H9 (cell line): ENCODE measurements around the gene ABCG4. TPM values are rescaled to one million over a fixed set of nuclear protein-coding genes. Genes with fewer than 3 reads are reported as not detected.

Source experiments
- DNase-seq: peaks from one replicate; pipeline ENCODE4 v3.0.0-alpha.2; 2017
- H2AFZ ChIP-seq: one replicate; pipeline ENCODE4 v1.6.1; 2013; ENCODE audit warnings: mild to moderate bottlenecking, low read length, control low read depth, moderate library complexity
- H2AK5ac ChIP-seq: 2 replicates; pipeline ENCODE4 v1.6.1; 2013; ENCODE audit warnings: low read length, control low read depth, mixed read lengths; ENCODE audit not compliant: insufficient read length
- H2BK120ac ChIP-seq: one replicate; pipeline ENCODE4 v1.6.1; 2013; ENCODE audit warnings: low read depth, mild to moderate bottlenecking, low read length, control low read depth, inconsistent platforms; ENCODE audit not compliant: poor library complexity, severe bottlenecking
- H2BK12ac ChIP-seq: 2 replicates; pipeline ENCODE4 v1.6.1; 2013; ENCODE audit warnings: low read length, control low read depth, mixed read lengths, low read depth; ENCODE audit not compliant: insufficient read length
- H2BK15ac ChIP-seq: 2 replicates; pipeline ENCODE4 v1.6.1; 2013; ENCODE audit warnings: low read depth, low read length, control low read depth
- H2BK20ac ChIP-seq: one replicate; pipeline ENCODE4 v1.6.1; 2013; ENCODE audit warnings: low read depth, mild to moderate bottlenecking, low read length, control low read depth, inconsistent platforms; ENCODE audit not compliant: poor library complexity, severe bottlenecking
- H2BK5ac ChIP-seq: 2 replicates; pipeline ENCODE4 v1.6.1; 2013; ENCODE audit warnings: low read length, control low read depth, mixed read lengths; ENCODE audit not compliant: insufficient read length
- H3K14ac ChIP-seq: 2 replicates; pipeline ENCODE4 v1.6.1; 2013; ENCODE audit warnings: low read length, control low read depth; ENCODE audit not compliant: insufficient read depth
- H3K18ac ChIP-seq: 2 replicates; pipeline ENCODE4 v1.6.1; 2013; ENCODE audit warnings: low read depth, mild to moderate bottlenecking, mixed read lengths, low read length, control low read depth; ENCODE audit not compliant: insufficient read length
- H3K23ac ChIP-seq: 2 replicates; pipeline ENCODE4 v1.6.1; 2013; ENCODE audit warnings: low read length, control low read depth, mixed read lengths, low read depth; ENCODE audit not compliant: insufficient read length
- H3K23me2 ChIP-seq: 2 replicates; pipeline ENCODE4 v1.6.1; 2013; ENCODE audit warnings: low read depth, mild to moderate bottlenecking, mixed read lengths, low read length, control low read depth; ENCODE audit not compliant: insufficient read length, poor library complexity, severe bottlenecking
- H3K27ac ChIP-seq: 2 replicates; pipeline ENCODE4 v1.5.1; 2013; ENCODE audit warnings: low read length, control low read depth, mixed read lengths, low read depth; ENCODE audit not compliant: insufficient read length
- H3K27me3 ChIP-seq: 2 replicates; pipeline ENCODE4 v1.6.1; 2013; ENCODE audit warnings: low read length, control low read depth, inconsistent platforms; ENCODE audit not compliant: insufficient read depth
- H3K4ac ChIP-seq: 2 replicates; pipeline ENCODE4 v1.6.1; 2013; ENCODE audit warnings: low read depth, mild to moderate bottlenecking, control low read depth, inconsistent platforms, low read length, moderate library complexity
- H3K4me1 ChIP-seq: 2 replicates; pipeline ENCODE4 v1.6.1; 2013; ENCODE audit warnings: low read length, control low read depth, inconsistent platforms; ENCODE audit not compliant: insufficient read depth
- H3K4me2 ChIP-seq: 2 replicates; pipeline ENCODE4 v1.6.1; 2013; ENCODE audit warnings: low read length, control low read depth, mixed read lengths; ENCODE audit not compliant: insufficient read length, insufficient read depth
- H3K56ac ChIP-seq: 2 replicates; pipeline ENCODE4 v1.6.1; 2013; ENCODE audit warnings: low read depth, mild to moderate bottlenecking, mixed read lengths, low read length, control low read depth; ENCODE audit not compliant: insufficient read length
- H3K79me1 ChIP-seq: 2 replicates; pipeline ENCODE4 v1.6.1; 2013; ENCODE audit warnings: low read depth, mild to moderate bottlenecking, moderate library complexity, low read length, control low read depth, inconsistent platforms; ENCODE audit not compliant: insufficient read depth, poor library complexity, severe bottlenecking
- H3K79me2 ChIP-seq: 2 replicates; pipeline ENCODE4 v1.6.1; 2013; ENCODE audit warnings: low read length, control low read depth, inconsistent platforms; ENCODE audit not compliant: insufficient read depth
- H3K9ac ChIP-seq: 2 replicates; pipeline ENCODE4 v1.6.1; 2013; ENCODE audit warnings: low read length, control low read depth, mixed read lengths; ENCODE audit not compliant: insufficient read length; ENCODE audit errors: extremely low read depth
- H3K9me3 ChIP-seq: one replicate; pipeline ENCODE4 v1.6.1; 2013; ENCODE audit warnings: low read depth, low read length, inconsistent platforms; ENCODE audit not compliant: control insufficient read depth
- H3T11ph ChIP-seq: one replicate; pipeline ENCODE4 v1.6.1; 2013; ENCODE audit warnings: mild to moderate bottlenecking, low read length, control low read depth, inconsistent platforms
- H4K20me1 ChIP-seq: one replicate; pipeline ENCODE4 v1.6.1; 2013; ENCODE audit not compliant: control insufficient read depth, insufficient read length, insufficient read depth
- H4K5ac ChIP-seq: 2 replicates; pipeline ENCODE4 v1.6.1; 2013; ENCODE audit warnings: low read depth, mild to moderate bottlenecking, mixed read lengths, low read length, control low read depth; ENCODE audit not compliant: insufficient read length
- H4K8ac ChIP-seq: replicated peaks from 2 replicates; pipeline ENCODE4 v1.6.1; 2013; ENCODE audit warnings: low read length, control low read depth, mixed read lengths, low read depth; ENCODE audit not compliant: insufficient read length
- H4K91ac ChIP-seq: 2 replicates; pipeline ENCODE4 v1.6.1; 2013; ENCODE audit warnings: low read depth, mild to moderate bottlenecking, moderate library complexity, mixed read lengths, low read length, control low read depth; ENCODE audit not compliant: insufficient read length
- H3K27ac Mint-ChIP-seq, 3 experiments: 2 replicates in 2 of 3; 3 replicates in 1 of 3; pipeline ENCODE4 v1.8.0; 2020 to 2021; ENCODE audit warnings: mixed read lengths in 3 of 3, mild to moderate bottlenecking in 1 of 3, moderate library complexity in 1 of 3
- H3K27me3 Mint-ChIP-seq: 2 replicates; pipeline ENCODE4 v1.8.0; 2021; ENCODE audit warnings: low read depth, mild to moderate bottlenecking, moderate library complexity, mixed read lengths
- H3K36me3 Mint-ChIP-seq, 3 experiments: 2 replicates in 2 of 3; 3 replicates in 1 of 3; pipeline ENCODE4 v1.8.0; 2020 to 2021; ENCODE audit warnings: low read depth in 3 of 3, mixed read lengths in 3 of 3; ENCODE audit not compliant: insufficient read depth in 1 of 3
- H3K4me1 Mint-ChIP-seq, 2 experiments: 2 replicates each; pipeline ENCODE4 v1.8.0; 2020; ENCODE audit warnings: mixed read lengths in 2 of 2
- H3K4me3 Mint-ChIP-seq, 2 experiments: 2 replicates in 1 of 2; 3 replicates in 1 of 2; pipeline ENCODE4 v1.8.0; 2020 to 2021; ENCODE audit warnings: mild to moderate bottlenecking in 2 of 2, mixed read lengths in 2 of 2, moderate library complexity in 1 of 2
- H3K9me3 Mint-ChIP-seq, 2 experiments: 2 replicates in 1 of 2; 3 replicates in 1 of 2; pipeline ENCODE4 v1.8.0; 2020; ENCODE audit warnings: mild to moderate bottlenecking in 2 of 2, mixed read lengths in 2 of 2, moderate library complexity in 1 of 2
- CTCF ChIP-seq: fragments of 200-600 bp; sonication (generic); conservative IDR thresholded peaks from 3 replicates; pipeline ENCODE4 v1.8.0; 2021; ENCODE audit warnings: antibody characterized with exemption, mild to moderate bottlenecking
- WGBS: extraction: QIAGEN DNeasy Blood & Tissue Kit; methylation state at CpG from one replicate; pipeline ENCODE4 v1.1.7; 2013; ENCODE audit warnings: missing lambda C conversion rate, low lambda C conversion rate, mixed read lengths; ENCODE audit not compliant: insufficient read length; ENCODE audit errors: extremely low coverage; 5-methylcytosine and 5-hydroxymethylcytosine counted together
- total RNA-seq: library from RNA; stranded (reverse); gene quantifications from 2 replicates; pipeline ENCODE4 v1.2.1, GENCODE V29; 2021

Gene ABCG4
- total RNA-seq, 1 experiment from 2014 or later: 1.2 TPM

- H3K14ac ChIP-seq: no peak overlapping the region
- peaks cover 10% of the 10 kb centered on the region for H3K23me2 ChIP-seq
- H4K20me1 ChIP-seq: no peaks in the 10 kb centered on the region
- no CpG with 5 or more reads among the region's 8 CpGs for WGBS
- no peaks in the 10 kb centered on the region for H3K79me1 ChIP-seq
- peaks cover 8% of the 10 kb centered on the region; the same call in 1 of the 2 replicates for H3K4me1 ChIP-seq
- H3K56ac ChIP-seq: no peak overlapping the region
- no peak overlapping the region for H2BK5ac ChIP-seq
- no peak overlapping the region for H4K91ac ChIP-seq
- no peak overlapping the region for H3K4ac ChIP-seq
- no peak for TF ChIP-seq CTCF
- no peak overlapping the region for H3K27ac ChIP-seq
- H2BK12ac ChIP-seq: no peak overlapping the region
- peak overlapping the region; percentile 47 for H3K4me2 ChIP-seq
- no peak overlapping the region for H2AK5ac ChIP-seq
- peaks cover 5% of the 10 kb centered on the region; the same call in 1 of the 2 replicates for H3K27me3 ChIP-seq
- H3K79me2 ChIP-seq: no peaks in the 10 kb centered on the region
- Mint-ChIP-seq H3K4me3 (peak overlapping the region; percentile 75 to 84), H3K36me3 (no peaks in the 10 kb centered on the region; a peak in 1 of 7 replicates), H3K27ac (no peak overlapping the region; a peak in 1 of 7 replicates), H3K4me1 (peaks cover 28% of the 10 kb centered on the region in 2 experiments), H3K9me3 (no peaks in the 10 kb centered on the region; a peak in 1 of 5 replicates), H3K27me3 (peaks cover 16% of the 10 kb centered on the region)
- no peak overlapping the region for H2AFZ ChIP-seq
- peak; percentile 58 for DNase-seq
- H3T11ph ChIP-seq: no peak overlapping the region
- H2BK120ac ChIP-seq: no peak overlapping the region
- no peak overlapping the region for H4K5ac ChIP-seq
- no peak overlapping the region for H3K9ac ChIP-seq
- H3K23ac ChIP-seq: no peak overlapping the region
- no peak overlapping the region for H2BK20ac ChIP-seq
- no peaks in the 10 kb centered on the region for H3K9me3 ChIP-seq
- no peak overlapping the region for H3K18ac ChIP-seq
- no peak overlapping the region for H2BK15ac ChIP-seq
- H4K8ac ChIP-seq: no peak overlapping the region
These were observed 40.6 kb upstream of the ABCG4 start for GRCh38 chr11:119108146-119108856.
